D341Med (cell line): Measurements from ENCODE around the gene SMIM38.

Experiments
- DNase-seq: peaks from one replicate; pipeline ENCODE4 v3.0.0; 2012; ENCODE audit warnings: low spot score

Gene SMIM38

GRCh38 chr11:69155302-69156234 is at the start of gene SMIM38:
Gene SMIM38 (plus strand): TSS chr11:69155935. CDS start chr11:69157847, 1,912 bp downstream.
- no peak for DNase-seq

- no peak for DNase-seq
Observed at GRCh38 chr11:69106031-69106811, 49.5 kb upstream of the SMIM38 start.

GRCh38 chr11:69107413-69107812 is 48.3 kb upstream of the SMIM38 start:
- no peak for DNase-seq

DNA sequence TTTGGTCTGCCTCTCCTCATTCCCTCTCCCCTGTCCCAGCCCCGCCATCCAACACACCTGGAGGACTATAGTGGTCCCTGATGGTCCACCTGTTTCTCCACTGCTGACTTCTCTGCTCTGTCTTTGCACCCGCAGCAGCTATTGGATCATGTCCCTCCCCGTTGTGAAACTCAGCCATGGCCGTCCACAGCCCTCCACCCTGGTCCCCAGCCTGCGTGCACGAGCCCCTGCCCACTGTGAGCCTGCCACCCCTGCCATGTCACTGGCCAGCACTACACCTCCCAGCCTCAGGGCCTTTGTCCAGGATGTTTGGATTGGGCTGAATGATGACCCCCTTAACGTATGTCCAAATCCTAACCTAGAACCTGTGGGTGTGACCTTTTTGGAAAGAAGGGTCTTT is 47.7 kb upstream of the SMIM38 start:
- no peak for DNase-seq

- DNase-seq = no peak
Observed at GRCh38 chr11:69108559-69108958, 47.2 kb upstream of the SMIM38 start.

DNA sequence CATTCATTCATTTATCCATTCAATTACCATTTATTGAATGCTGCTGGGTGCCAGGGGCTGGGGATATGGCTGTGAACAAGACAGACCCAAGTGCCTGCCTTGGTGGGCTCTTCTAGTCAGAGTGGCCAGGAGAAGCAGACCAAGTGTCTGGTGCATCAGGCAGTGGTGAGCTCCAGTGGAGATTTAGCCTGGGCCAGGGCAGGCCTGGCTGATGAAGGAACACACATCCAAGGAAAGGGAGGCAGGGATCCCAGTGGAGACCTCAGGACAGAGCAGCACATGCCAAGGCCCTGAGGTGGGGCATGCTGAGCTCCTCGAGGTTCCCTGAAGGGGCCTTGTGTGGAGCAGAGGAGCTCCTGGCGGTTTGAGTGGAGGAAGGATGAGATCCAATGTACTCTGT is 46.6 kb upstream of the SMIM38 start:
- no peak for DNase-seq

- no peak for DNase-seq
Observed at GRCh38 chr11:69110451-69110850, 45.3 kb upstream of the SMIM38 start.

DNA sequence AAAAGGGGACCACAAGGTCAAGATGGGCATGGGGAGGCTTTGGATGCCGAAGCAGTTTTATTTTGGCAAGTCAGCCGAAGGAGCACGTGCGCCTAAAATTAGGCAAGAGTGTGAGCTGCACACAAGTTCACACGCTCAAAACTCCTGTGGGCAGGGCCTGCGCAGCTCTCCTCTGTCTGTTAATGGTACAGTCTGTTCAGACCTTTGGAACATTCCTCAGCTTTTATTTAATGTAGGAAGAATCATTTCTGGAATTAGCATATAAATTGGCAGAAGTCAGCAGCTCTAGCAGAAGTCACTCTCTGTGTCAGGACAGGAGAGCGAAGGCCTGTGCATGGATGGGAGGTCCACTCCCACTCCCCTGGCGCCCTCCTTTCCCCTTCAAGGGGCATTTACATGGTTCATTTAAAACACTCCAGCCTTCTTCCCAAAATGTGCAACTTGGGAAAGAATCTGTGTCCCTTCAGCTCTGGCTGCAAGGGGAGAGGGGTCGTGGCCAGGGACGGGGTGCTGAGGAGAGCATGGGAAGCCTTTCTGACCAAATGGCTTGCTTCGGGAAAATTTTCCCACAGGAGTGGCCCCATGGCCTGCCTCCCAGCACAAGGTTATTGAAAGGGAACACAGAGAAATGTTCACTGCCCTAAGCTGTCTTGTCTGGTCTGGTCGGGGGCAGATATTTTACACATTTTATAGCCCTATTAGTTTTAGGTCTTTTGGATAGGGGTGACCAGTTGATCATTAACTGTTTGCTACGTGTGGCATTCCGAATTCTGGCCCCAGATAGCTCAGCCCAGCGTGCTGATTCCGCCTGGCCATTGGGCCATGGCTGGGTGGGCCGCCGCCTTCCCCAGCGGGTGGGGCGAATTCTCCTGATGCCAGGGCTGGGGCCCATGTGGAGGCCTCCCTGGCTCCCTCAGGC is 43.9 kb upstream of the SMIM38 start:
- DNase-seq = no peak

- DNase-seq = no peak
Observed at GRCh38 chr11:69113226-69113625, 42.5 kb upstream of the SMIM38 start.

- DNase-seq = no peak
Observed at GRCh38 chr11:69113646-69114340, 41.9 kb upstream of the SMIM38 start.

- no peak for DNase-seq
Observed at GRCh38 chr11:69114362-69114761, 41.4 kb upstream of the SMIM38 start.

DNA sequence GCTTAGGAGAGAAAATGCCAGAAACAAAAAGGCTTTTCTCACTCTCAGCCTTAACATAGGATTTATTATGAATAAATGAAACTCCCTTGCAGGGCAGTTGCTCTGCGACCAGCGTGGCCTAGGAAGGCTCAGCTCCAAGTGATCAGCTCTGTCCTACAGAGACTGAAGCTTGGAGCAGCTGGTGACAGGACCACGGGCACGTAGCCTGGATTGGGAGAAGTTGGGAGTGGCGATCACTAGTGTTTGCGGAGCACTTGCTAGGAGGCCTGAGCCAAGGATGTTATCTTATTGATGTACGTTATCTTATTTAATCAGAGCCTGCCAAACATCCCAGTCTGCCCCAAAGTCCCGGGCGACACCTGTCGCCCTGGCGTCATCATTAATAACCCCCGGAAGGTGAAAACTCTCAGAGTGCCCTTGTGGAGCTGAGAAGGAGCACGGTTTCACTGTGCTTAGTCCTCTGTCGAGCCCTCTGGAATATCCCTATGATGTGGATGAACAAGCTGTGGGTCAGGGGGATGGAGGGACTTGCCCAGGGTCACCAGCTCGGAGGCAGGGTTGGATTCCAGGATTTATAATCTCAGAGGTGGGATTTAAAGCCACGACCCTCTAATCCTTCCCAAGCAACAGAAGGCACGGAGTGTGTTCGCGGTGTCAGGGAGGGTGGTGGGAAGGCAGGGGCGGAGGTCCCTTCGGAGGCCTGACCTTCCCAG is 40.8 kb upstream of the SMIM38 start:
- DNase-seq = no peak

DNA sequence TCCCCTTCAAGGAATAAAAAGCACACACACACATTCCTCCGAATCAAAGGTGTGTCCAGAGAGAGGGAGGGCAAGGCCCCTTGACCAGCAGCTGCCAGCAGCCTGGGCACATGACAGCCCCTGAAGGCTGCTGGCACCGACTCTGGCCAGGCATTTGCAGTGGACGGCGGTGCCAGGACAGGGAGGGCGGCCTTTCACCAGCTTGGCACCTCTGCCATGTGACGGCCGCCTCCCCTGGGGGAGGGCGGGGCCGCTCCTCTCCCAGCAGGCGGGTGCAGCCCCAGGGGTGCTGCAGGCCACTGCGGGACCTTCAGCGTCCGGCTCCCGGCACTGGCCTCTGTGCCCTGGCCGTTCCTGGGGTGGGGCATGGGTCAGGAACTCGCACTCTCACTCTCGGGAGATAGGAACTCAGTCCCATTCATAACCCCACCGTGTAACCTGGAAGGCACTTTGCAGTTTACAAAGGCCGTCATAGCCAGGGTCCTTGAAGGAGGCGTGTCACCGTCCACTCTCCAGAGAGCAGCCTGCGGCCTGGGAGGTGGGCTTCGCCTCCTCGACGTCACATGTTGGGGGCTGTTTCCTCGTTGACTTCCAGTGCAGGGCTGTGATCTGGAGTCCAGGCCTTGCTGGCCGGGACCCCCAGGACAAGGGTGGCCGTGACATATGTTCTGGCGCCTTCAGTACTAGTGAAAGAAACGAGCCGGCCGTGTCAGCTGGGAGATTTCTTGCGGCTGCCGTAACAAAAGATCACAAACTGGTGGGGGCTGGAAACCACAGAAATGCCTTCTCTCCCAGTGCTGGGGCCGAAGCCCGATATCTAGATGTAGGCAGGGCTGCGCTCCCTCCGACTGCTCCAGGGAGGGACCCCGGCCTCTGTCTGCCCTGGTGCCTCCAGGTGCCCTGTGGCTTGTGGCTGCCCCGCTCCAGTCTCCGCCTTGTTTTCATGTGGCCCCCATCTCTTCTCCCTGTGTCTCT is 39.9 kb upstream of the SMIM38 start:
- DNase-seq = no peak

GRCh38 chr11:69116671-69117070 is 39.1 kb upstream of the SMIM38 start:
- no peak for DNase-seq

- no peak for DNase-seq
Observed at GRCh38 chr11:69119190-69119589, 36.5 kb upstream of the SMIM38 start.

GRCh38 chr11:69120096-69120875 is 35.4 kb upstream of the SMIM38 start:
- DNase-seq = no peak

DNA sequence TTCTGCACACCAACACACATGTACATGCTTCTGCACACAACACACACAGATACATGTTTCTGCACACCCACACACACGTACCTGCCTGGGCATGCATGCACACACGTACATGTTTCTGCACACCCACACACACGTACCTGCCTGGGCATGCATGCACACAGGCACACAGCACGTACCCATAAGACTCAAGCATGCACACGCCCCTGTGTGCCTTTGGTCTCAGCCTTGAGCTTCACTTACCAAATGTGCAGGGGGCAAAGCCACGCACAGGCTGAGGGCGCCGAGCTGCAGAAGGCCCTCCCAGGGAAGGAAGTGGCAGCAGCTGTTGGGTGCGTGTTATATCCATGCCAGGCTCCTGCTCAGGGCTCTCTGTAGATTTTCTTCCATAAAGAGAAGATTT is 34.7 kb upstream of the SMIM38 start:
- no peak for DNase-seq

DNA sequence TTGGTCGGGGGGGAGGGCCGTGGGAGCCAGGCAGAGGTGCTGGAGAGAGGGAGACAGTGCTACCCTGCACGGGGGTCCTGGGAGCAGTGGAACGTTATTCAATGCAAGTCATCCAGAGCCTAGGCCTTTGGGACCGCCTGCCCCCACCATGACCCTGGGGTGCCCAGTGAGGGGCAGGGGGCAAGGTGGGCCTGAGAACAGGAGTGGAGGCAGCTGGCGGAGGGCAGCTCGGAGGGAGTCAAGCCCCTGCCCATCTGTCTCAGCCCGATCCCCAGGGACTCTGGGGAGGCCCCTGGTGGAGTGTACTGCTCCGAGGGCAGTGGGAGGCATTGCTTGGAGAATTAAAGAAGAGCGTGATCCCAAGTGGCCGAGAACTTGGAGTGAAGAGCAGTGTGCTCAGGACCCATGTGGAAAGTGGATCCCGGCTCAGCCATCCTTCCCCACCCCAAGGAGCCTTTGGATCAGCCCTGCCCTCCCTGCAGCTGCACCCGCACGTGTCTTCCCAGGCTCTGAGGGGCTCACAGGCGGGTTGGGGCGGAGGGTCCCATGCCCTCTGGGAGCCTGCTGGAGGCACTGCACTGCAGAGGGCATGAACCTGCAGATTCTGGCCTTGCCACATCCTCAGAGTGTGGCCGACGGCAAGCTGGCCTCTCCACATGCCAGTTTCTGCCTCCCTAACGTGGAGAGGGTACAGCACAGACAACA is 34.0 kb upstream of the SMIM38 start:
- no peak for DNase-seq
